ENCODE measurements around the gene PRTG. TPM values are rescaled to one million over a fixed set of nuclear protein-coding genes. Genes with fewer than 3 reads are reported as not detected.

Gene PRTG
- total RNA-seq, 1 donor from 2014 or later, result 2.1 TPM

DNA sequence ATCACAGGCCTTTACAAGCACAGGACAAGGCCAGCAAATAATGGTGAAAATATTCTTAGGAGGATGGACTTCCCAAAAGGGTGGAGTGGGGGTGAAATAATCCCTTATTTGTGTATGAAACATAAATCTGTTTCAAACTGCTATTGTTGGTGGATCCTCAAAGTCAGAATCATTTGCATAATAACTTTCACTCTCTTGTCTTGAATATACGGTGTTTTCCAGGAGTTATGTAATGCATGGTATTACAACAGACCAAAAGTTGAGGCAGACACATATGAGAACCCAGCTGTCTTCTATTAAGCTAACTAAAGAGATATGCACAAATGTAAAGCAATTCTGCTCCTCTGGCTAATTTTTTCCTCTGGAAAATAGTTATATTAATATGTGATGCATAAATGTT is 57.7 kb downstream of the PRTG start:
- Mint-ChIP-seq H3K9me3 (ENCODE audit: unreplicated experiment) (no peaks in the 10 kb centered on the region), H3K27ac (ENCODE audit: unreplicated experiment) (no peak overlapping the region), H3K4me3 (ENCODE audit: unreplicated experiment) (no peak overlapping the region), H3K36me3 (ENCODE audit: unreplicated experiment) (no peaks in the 10 kb centered on the region), H3K4me1 (ENCODE audit: unreplicated experiment) (no peaks in the 10 kb centered on the region), H3K27me3 (ENCODE audit: unreplicated experiment) (peaks cover 2% of the 10 kb centered on the region)
- TF ChIP-seq, protein P1, sequence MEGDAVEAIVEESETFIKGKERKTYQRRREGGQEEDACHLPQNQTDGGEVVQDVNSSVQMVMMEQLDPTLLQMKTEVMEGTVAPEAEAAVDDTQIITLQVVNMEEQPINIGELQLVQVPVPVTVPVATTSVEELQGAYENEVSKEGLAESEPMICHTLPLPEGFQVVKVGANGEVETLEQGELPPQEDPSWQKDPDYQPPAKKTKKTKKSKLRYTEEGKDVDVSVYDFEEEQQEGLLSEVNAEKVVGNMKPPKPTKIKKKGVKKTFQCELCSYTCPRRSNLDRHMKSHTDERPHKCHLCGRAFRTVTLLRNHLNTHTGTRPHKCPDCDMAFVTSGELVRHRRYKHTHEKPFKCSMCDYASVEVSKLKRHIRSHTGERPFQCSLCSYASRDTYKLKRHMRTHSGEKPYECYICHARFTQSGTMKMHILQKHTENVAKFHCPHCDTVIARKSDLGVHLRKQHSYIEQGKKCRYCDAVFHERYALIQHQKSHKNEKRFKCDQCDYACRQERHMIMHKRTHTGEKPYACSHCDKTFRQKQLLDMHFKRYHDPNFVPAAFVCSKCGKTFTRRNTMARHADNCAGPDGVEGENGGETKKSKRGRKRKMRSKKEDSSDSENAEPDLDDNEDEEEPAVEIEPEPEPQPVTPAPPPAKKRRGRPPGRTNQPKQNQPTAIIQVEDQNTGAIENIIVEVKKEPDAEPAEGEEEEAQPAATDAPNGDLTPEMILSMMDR (IDR thresholded peaks at IDR 0.05), result no peak
- no peak for DNase-seq (ENCODE audit: extremely low spot score, unreplicated experiment)

DNA sequence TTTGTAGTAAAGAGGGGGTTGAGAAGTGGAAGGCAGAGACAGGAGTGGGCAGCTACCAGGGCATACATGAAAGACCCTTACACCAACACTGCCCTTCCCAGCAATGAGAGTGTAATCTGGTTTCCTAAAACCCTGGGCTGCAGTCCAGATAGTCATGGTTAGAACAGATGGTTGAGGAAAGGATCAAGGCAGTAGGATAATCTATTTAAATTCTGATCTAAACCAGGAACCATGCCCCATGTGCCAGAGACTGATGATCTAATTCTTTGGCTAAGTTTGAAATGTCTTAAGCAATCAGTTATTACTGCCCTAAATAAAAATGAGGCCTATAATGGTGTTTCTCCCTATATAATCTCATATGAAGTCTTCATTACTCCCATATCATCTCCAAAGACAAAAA is 59.6 kb downstream of the PRTG start:
- H3K4me1 Mint-ChIP-seq (ENCODE audit: unreplicated experiment), result no peaks in the 10 kb centered on the region
- no peak for DNase-seq (ENCODE audit: extremely low spot score, unreplicated experiment)
- H3K27me3 Mint-ChIP-seq (ENCODE audit: unreplicated experiment), result no peaks in the 10 kb centered on the region
- no peak overlapping the region for H3K4me3 Mint-ChIP-seq (ENCODE audit: unreplicated experiment)
- H3K9me3 Mint-ChIP-seq (ENCODE audit: unreplicated experiment), result no peaks in the 10 kb centered on the region
- H3K36me3 Mint-ChIP-seq (ENCODE audit: unreplicated experiment), result no peaks in the 10 kb centered on the region
- H3K27ac Mint-ChIP-seq (ENCODE audit: unreplicated experiment), result no peak overlapping the region
- TF ChIP-seq, protein P1 (IDR thresholded peaks at IDR 0.05), result no peak

DNA sequence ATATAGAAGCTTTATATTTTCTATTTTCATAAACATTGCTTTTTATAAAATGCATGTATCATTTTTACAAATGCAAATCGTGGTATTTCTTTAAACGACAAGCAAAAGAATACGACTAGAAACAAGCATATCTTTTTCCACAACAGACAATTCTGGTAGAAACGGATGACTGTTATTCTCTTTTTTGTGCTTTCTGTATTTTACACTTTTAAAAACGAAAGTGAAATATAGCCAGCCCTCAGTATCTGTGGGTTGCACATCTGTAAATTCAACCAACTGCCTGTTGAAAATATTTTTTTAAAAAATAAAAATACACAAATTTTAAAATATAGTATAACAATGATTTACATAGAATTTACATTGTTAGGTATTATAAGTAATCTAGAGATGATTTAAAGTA is 61.3 kb downstream of the PRTG start:
- TF ChIP-seq, protein P1 (IDR thresholded peaks at IDR 0.05), result no peak
- Mint-ChIP-seq H3K4me1 (ENCODE audit: unreplicated experiment) (no peaks in the 10 kb centered on the region), H3K4me3 (ENCODE audit: unreplicated experiment) (no peak overlapping the region), H3K27me3 (ENCODE audit: unreplicated experiment) (no peaks in the 10 kb centered on the region), H3K27ac (ENCODE audit: unreplicated experiment) (no peak overlapping the region), H3K9me3 (ENCODE audit: unreplicated experiment) (no peaks in the 10 kb centered on the region), H3K36me3 (ENCODE audit: unreplicated experiment) (no peaks in the 10 kb centered on the region)
- DNase-seq (ENCODE audit: extremely low spot score, unreplicated experiment), result no peak

DNA sequence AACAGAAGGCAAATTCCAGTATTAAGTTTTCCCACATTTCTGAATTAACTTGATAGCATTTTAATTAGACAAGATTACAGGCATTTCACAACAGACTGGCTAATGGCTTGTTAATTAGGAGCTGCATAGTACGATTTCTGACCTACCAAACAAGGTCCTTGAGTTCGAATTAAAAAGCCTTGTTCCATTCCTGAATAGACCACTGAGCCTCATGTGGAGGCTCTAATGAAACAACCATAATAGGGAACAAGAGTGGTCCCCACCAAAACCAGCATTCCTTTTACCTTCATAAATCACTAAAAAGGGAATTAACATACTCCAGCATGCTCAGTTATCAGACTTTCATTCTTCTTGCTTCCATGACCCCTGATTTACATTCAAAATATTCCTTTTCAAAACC is 66.4 kb downstream of the PRTG start:
- H3K4me1 Mint-ChIP-seq (ENCODE audit: unreplicated experiment), result peaks cover 3% of the 10 kb centered on the region
- no peak overlapping the region for H3K4me3 Mint-ChIP-seq (ENCODE audit: unreplicated experiment)
- no peaks in the 10 kb centered on the region for H3K9me3 Mint-ChIP-seq (ENCODE audit: unreplicated experiment)
- H3K36me3 Mint-ChIP-seq (ENCODE audit: unreplicated experiment), result no peaks in the 10 kb centered on the region
- H3K27me3 Mint-ChIP-seq (ENCODE audit: unreplicated experiment), result no peaks in the 10 kb centered on the region
- TF ChIP-seq, protein P1 (IDR thresholded peaks at IDR 0.05), result no peak
- no peak overlapping the region for H3K27ac Mint-ChIP-seq (ENCODE audit: unreplicated experiment)
- no peak for DNase-seq (ENCODE audit: extremely low spot score, unreplicated experiment)

DNA sequence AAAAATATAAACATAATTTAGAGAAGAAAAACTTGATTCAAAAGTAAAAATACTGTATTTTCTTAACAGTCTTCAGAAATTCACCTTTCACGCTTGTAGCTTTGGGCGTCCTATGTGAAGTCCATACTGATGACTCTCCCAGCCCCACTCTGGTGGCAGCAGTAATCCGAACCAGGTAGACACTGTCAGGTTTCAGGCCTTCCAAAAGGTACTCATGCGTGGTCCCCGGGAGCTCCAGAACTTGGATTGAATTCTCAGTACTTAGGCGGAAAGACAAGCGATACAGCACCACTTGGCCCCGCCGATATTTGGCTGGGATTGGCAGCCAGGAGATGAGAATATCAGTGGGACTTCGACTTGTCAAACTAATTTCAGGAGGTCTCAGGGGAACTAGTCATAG is 69.7 kb downstream of the PRTG start:
- TF ChIP-seq, protein P1 (IDR thresholded peaks at IDR 0.05), result no peak
- Mint-ChIP-seq H3K4me1 (ENCODE audit: unreplicated experiment) (peaks cover 3% of the 10 kb centered on the region), H3K4me3 (ENCODE audit: unreplicated experiment) (no peak overlapping the region), H3K9me3 (ENCODE audit: unreplicated experiment) (no peaks in the 10 kb centered on the region), H3K36me3 (ENCODE audit: unreplicated experiment) (no peaks in the 10 kb centered on the region), H3K27ac (ENCODE audit: unreplicated experiment) (no peak overlapping the region), H3K27me3 (ENCODE audit: unreplicated experiment) (no peaks in the 10 kb centered on the region)
- no peak for DNase-seq (ENCODE audit: extremely low spot score, unreplicated experiment)

All from osteocyte (in vitro differentiated cells).